ENCODE measurements around the gene HBM.
"Not testable (repeated sequence)": the region's sequence is repeated elsewhere in the genome, so short reads cannot be mapped to it uniquely, and the experiment has no call there.

DNA sequence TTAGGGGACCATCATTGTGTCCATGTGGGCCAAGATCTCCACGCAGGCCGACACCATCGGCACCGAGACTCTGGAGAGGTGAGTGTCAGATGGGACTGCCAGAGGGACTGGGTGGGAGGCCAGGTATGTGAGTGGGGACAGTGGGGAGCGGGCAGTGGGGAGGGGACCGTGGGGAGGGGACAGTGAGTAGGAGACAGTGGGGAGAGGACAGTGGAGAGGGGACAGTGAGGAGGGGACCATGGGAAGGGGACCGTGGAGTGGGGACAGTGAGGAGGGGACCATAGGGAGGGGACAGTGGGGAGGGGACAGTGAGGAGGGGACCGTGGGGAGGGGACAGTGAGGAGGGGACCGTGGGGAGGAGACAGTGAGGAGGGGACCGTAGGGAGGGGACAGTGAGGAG, 2.6 kb upstream of the HBM start:
- TF ChIP-seq, protein P1, sequence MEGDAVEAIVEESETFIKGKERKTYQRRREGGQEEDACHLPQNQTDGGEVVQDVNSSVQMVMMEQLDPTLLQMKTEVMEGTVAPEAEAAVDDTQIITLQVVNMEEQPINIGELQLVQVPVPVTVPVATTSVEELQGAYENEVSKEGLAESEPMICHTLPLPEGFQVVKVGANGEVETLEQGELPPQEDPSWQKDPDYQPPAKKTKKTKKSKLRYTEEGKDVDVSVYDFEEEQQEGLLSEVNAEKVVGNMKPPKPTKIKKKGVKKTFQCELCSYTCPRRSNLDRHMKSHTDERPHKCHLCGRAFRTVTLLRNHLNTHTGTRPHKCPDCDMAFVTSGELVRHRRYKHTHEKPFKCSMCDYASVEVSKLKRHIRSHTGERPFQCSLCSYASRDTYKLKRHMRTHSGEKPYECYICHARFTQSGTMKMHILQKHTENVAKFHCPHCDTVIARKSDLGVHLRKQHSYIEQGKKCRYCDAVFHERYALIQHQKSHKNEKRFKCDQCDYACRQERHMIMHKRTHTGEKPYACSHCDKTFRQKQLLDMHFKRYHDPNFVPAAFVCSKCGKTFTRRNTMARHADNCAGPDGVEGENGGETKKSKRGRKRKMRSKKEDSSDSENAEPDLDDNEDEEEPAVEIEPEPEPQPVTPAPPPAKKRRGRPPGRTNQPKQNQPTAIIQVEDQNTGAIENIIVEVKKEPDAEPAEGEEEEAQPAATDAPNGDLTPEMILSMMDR (IDR thresholded peaks at IDR 0.05): not testable (repeated sequence)
- not testable (repeated sequence) for TF ChIP-seq POLR2A (IDR thresholded peaks at IDR 0.05)

All from heart left ventricle (tissue), 13 donors.